HT1080 (cell line): ENCODE measurements around the gene GPR6. TPM values are rescaled to one million over a fixed set of nuclear protein-coding genes. Genes with fewer than 3 reads are reported as not detected.

Experiments
- DNase-seq: peaks from one replicate; pipeline ENCODE4 v3.0.0-alpha.2; 2015; ENCODE audit warnings: low read depth
- total RNA-seq: library from RNA; depleted of rRNA; stranded (reverse); fragments of >200 nt; shearing (Covaris generic); gene quantifications from 2 replicates; pipeline ENCODE4 v1.2.3, GENCODE V29; 2014; rRNA removed

The GPR6 gene
- total RNA-seq, 1 experiment from 2014 or later = not detected

DNA sequence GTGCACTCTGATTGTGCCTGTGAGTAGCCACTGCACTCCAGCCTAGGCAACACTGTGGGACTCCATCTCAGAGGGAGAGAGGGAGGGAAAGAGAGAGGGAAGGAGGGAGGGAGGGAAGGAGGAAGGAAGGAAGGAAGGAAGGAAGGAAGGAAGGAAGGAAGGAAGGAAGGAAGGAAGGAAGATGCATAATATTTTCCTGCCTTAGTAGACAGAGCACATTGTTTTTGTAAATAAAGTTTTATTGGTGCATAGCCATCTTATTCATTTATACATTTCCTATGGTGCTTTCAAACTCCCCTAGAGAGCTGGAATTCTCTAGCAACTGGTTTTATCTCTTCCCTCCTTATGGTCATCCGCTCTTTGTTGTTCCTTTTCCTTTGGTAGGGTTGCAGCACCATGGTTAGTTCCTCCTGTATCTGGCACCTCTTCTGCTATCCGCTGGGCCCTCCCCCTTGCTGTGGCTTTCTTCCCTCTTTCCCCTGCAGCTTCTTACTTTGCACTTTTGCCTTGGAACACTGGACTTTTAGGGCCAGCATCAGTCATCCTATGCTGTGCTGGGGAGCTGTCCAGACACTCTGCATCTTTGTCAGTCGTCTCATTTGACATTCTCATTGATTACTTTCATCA, 20.2 kb downstream of the GPR6 start:
- DNase-seq = peak; percentile 5

DNA sequence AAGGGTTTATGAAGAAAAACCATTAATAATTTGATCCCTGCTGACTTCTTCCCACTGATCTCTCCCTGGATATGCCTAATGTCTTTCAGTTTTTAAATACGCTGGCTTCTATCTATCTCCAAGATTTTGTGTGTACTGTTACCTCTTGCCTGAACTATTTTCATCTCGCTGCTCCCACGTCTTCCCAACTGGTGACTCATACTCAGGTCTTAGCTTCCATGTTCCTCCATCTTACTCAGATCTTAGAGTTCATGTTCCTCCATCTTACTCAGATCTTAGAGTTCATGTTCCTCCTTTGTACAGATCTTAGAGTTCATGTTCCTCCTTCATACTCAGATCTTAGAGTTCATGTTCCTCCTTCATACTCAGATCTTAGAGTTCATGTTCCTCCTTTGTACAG, 21.6 kb downstream of the GPR6 start:
- no peak for DNase-seq

DNA sequence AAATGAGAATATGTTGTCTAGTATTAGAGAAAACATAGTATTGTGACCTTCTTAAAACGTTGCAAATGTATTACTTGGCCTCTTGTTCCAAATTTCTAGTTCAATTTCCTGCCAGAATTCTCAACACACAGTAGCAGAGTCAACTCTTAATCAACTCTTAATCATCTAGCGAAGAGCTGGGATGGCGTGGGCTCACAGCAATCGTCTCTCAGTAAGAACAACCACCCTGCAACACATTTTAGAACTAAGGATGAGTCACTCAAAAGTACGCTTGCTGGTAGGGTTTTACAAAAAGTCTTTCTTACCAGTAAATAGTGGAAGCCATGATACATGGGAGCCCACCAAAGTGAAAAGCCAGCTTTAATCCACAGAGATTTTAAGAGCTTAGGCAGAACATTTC, 24.6 kb downstream of the GPR6 start:
- DNase-seq = peak; percentile 14

DNA sequence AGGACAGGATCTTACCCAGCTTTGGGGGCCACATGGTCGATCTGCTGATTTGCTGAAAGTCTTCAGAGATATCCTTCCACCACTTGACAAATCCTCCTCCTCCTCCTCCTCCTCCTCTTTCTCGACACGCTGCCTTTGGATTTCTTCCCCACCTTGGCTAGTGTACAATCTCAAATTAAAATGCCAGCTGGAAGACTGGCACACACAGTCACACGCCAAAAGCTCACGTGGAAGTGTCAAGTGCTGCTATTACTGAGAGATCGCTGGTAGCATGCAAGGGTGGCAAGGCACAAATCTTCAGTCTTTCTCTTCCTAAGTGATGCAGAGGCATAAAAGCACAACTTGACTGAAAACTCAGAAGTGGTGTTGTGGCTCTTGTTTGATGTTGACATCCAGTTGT, 35.3 kb downstream of the GPR6 start:
- DNase-seq = no peak

DNA sequence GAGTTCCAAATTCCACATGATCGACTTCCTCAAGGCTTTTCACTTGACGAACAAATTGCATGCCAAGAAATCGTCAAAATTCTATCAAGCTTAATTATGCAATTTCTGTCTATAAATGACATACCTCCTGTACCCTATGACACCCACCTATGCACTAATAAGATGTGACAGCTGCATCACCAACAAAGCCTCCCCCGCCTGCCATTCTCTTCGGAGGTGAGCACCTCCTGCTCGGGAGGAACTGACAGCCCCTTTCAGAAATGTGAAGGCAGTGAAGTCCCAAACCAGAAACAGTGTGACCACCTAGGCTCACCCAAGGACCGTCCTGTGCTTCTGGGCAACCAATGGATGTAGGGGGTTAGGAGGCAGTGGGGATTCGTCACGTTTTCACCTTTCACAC, 37.1 kb downstream of the GPR6 start:
- DNase-seq = no peak

DNA sequence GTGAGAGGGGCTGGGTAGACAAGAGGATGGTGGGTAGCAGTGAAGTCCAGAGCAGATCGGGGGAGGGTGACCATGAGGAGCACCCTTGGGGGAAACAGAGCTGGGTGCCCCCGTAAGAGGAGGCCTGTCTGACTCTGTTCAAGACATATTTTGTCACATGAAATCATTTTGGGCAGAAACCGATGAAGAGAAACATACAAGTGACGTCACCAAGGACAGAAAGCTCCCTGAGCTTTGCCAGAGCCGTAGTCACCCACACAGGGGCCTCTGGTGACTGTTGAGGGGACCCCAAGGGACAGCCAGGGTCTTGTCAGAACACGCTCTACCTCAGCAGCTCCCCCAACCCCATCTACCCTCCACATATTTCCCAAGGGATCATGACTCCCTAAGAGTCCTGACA, 39.2 kb downstream of the GPR6 start:
- DNase-seq = no peak

DNA sequence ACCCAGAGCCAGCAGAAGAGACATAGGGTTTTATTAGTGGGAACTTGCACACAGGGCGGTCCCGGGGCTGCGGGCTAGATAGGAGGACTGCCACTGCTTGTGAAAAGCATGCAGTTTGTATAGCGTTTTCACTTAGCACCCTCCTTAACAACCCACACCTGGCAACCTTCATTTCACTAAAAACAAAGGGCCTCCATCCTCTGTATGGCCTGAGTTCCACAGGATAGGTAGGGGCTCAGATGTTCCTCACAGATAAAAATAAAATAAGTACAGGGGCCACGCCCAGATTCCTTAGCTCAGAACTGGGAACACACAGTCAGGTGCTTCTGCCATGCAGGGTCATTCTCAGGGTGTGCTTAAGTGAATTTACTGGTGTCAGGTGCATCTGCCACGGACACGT, 39.8 kb downstream of the GPR6 start:
- no peak for DNase-seq

DNA sequence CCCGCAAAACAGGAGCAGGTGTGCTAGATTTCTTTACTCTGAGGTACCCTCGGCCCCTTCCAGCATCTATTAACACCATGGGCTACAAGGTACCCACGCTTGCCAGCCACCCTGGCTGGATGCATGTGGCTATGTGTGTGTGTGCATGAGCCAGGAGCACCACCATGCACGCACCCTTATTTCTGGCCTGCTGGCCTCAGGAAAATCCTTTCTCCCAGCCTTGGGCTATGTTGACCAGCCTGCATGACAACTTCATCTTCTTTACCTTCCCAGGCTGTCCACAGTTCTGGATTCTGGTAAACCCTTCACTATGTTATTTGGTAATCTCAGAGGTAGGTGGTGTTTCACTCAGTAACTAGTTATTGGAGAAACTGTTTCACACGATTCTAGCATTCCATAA, 40.4 kb downstream of the GPR6 start:
- no peak for DNase-seq

DNA sequence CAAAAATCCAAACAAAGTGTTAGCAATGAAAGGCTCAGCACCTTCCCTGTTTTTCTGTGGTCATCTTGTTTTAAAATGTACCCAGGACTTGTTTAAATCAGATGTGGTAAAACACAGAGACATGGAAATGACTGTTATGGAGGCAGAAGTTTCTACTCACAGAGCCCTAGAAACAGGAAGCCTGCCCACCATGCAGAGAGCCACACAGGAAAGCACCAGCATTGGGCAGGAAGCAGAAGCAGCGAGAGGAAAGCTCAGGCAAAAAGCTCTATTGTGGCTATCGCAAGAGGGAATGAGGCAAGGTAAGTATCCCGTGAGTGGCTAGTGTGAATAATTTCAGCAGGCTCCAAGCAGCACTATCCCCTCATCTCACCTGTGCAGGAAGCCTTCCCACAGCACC, 42.8 kb downstream of the GPR6 start:
- no peak for DNase-seq

DNA sequence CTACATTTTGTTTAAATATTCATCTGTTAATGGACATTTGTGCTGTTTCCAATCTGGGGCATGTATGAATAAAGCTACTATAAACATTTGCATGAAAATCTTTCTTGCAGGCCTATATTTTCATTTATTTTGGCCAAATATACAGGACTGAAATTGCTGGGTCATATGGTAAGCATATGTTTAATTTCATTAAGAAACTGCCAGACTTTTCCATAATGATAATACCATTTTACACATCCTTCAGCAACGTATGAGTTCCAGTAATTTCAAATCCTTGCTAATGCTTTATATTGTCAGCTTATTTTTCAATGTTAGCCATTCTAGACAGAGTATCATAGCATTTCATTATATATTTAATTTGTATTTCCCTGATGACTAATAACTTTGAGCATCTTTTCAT, 51.0 kb downstream of the GPR6 start:
- no peak for DNase-seq

Other genes with a start within 250 kb of the GPR6 start
- gene WASF1, start 201.4 kb downstream of the GPR6 start, total RNA-seq = 12.1 and 14.2 TPM in 2 replicates
- 20.2 and 24.5 TPM in 2 replicates for gene CDC40, start 202.1 kb downstream of the GPR6 start, total RNA-seq